GM12878 (cell line): ENCODE results near the gene RASA1. TPM values are rescaled to one million over a fixed set of nuclear protein-coding genes. Genes with fewer than 3 reads are reported as not detected.

Source experiments
- ATAC-seq: fragments of 200-7000 bp; cut with Tn5 transposase; 3 replicates; pipeline ENCODE4 v1.9.1; 2020; ENCODE audit warnings: mild to moderate bottlenecking, moderate library complexity
- BruUV-seq: library from RNA; stranded (reverse); fragments of 400-500 nt; replicated peaks from 2 replicates; lab custom pipeline; 2021; lab: Mats Ljungman, UMichigan
- CTCF ChIA-PET: fragments of 300-600 bp; sonication (Branson Sonifier 250); formaldehyde crosslinking; extraction: SDS; loops from one replicate; lab custom pipeline; 2021; ENCODE audit warnings: inconsistent platforms; lab: Yijun Ruan, JAX
- POLR2A ChIA-PET: fragments of 350-600 bp; formaldehyde crosslinking; extraction: SDS; loops from one replicate; lab custom pipeline; 2021; ENCODE audit warnings: inconsistent platforms; lab: Charles Lee
- RAD21 ChIA-PET: fragments of 300-600 bp; sonication (Branson Sonifier 250); formaldehyde crosslinking; loops from one replicate; lab custom pipeline; 2023; ENCODE audit warnings: antibody characterized with exemption; ENCODE audit not compliant: unreplicated experiment; lab: Charles Lee
- SMC1A ChIA-PET: fragments of 300-600 bp; sonication (Branson Sonifier 250); formaldehyde crosslinking; loops from one replicate; lab custom pipeline; 2023; ENCODE audit not compliant: unreplicated experiment, uncharacterized antibody; lab: Charles Lee
- DNase-seq: peaks from one replicate; pipeline ENCODE4 v3.0.0-alpha.2; 2011; ENCODE audit warnings: low read depth, low spot score
- FAIRE-seq: peaks from 3 replicates; lab custom pipeline; 2011; peaks lifted over from hg19 to GRCh38; lab: Jason Lieb, UNC
- H2AFZ ChIP-seq: 2 replicates; pipeline ENCODE4 v1.6.0; 2011; ENCODE audit warnings: low read depth, low read length, control low read depth; ENCODE audit not compliant: control insufficient read depth
- H3K27ac ChIP-seq: 2 replicates; pipeline ENCODE4 v1.5.1; 2011; ENCODE audit warnings: control low read depth; ENCODE audit not compliant: control insufficient read depth, insufficient read depth
- H3K27me3 ChIP-seq, 2 experiments: replicated peaks in 1 of 2; 2 replicates each; pipeline versions ENCODE4 v1.6.0 to v1.6.1; 2011; ENCODE audit warnings: low read length in 1 of 2; ENCODE audit not compliant: control insufficient read depth in 2 of 2, insufficient read depth in 2 of 2
- H3K36me3 ChIP-seq, 2 experiments: 2 replicates each; pipeline ENCODE4 v1.5.1; 2011; ENCODE audit warnings: low read length in 1 of 2; ENCODE audit not compliant: control insufficient read depth in 2 of 2, insufficient read depth in 2 of 2
- H3K4me1 ChIP-seq: 2 replicates; pipeline ENCODE4 v1.6.1; 2011; ENCODE audit warnings: mild to moderate bottlenecking, low read length, moderate library complexity, mixed read lengths; ENCODE audit not compliant: control insufficient read depth, insufficient read depth
- H3K4me2 ChIP-seq: 2 replicates; pipeline ENCODE4 v1.6.0; 2011; ENCODE audit warnings: control low read depth; ENCODE audit not compliant: control insufficient read depth, insufficient read depth
- H3K4me3 ChIP-seq: fragments of 200-600 bp; sonication (generic); 2 replicates; pipeline ENCODE4 v1.5.1; 2016
- H3K79me2 ChIP-seq: 2 replicates; pipeline ENCODE4 v1.6.0; 2011; ENCODE audit warnings: low read length; ENCODE audit not compliant: control insufficient read depth, insufficient read depth
- H3K9ac ChIP-seq: 2 replicates; pipeline ENCODE4 v1.8.0; 2011; ENCODE audit warnings: low read length, control low read depth, mixed read lengths; ENCODE audit not compliant: control insufficient read depth, insufficient read depth
- H3K9me3 ChIP-seq: replicated peaks from 3 replicates; pipeline ENCODE4 v1.5.1; 2011; ENCODE audit warnings: mild to moderate bottlenecking, low read length; ENCODE audit not compliant: control insufficient read depth, insufficient read depth
- H4K20me1 ChIP-seq: 2 replicates; pipeline ENCODE4 v1.6.0; 2011; ENCODE audit not compliant: control insufficient read depth, insufficient read depth
- CHD4 ChIP-seq: fragments of 200-600 bp; sonication (generic); IDR thresholded peaks from 2 replicates; pipeline ENCODE4 v1.6.1; 2016; ENCODE audit warnings: mild to moderate bottlenecking
- ETV6 ChIP-seq, 2 experiments: fragments of 450-650 bp in 1 of 2; IDR thresholded peaks in 1 of 2; conservative IDR thresholded peaks in 1 of 2; 2 replicates each; pipeline ENCODE4 v1.6.1; 2014; ENCODE audit warnings: antibody characterized with exemption in 1 of 2, borderline replicate concordance in 1 of 2, low read depth in 1 of 2, mild to moderate bottlenecking in 1 of 2, moderate library complexity in 1 of 2
- EZH2 ChIP-seq: IDR thresholded peaks from 2 replicates; pipeline ENCODE4 v1.6.1; 2012; ENCODE audit warnings: low read depth, mild to moderate bottlenecking, control low read depth, inconsistent platforms, low read length, borderline replicate concordance; ENCODE audit not compliant: control insufficient read depth
- PML ChIP-seq: IDR thresholded peaks from 2 replicates; pipeline ENCODE4 v1.6.1; 2012; ENCODE audit warnings: low read length, inconsistent platforms
- RB1 ChIP-seq: fragments of 450-650 bp; formaldehyde crosslinking; IDR thresholded peaks from 2 replicates; pipeline ENCODE4 v1.6.1; 2017; ENCODE audit warnings: mild to moderate bottlenecking, borderline replicate concordance
- RBBP5 ChIP-seq: fragments of 200-600 bp; sonication (generic); conservative IDR thresholded peaks from 2 replicates; pipeline ENCODE4 v1.6.1; 2016
- TCF3 ChIP-seq: IDR thresholded peaks from 2 replicates; pipeline ENCODE4 v1.6.1; 2012; ENCODE audit warnings: low read depth, mild to moderate bottlenecking, low read length, borderline replicate concordance; ENCODE audit not compliant: insufficient read depth
- ZNF622 ChIP-seq: fragments of 450-650 bp; IDR thresholded peaks from 2 replicates; pipeline ENCODE4 v1.6.1; 2017; ENCODE audit warnings: mild to moderate bottlenecking, inconsistent platforms
- WGBS: methylation state at CpG from one replicate; pipeline ENCODE4 v1.1.6; 2016; ENCODE audit warnings: low lambda C conversion rate; ENCODE audit not compliant: insufficient replicate concordance, insufficient coverage; ENCODE audit errors: missing lambda C conversion rate; 5-methylcytosine and 5-hydroxymethylcytosine counted together
- in situ Hi-C: fragments of 300-500 bp; cut with MboI; formaldehyde crosslinking; loops from 9 replicates; pipeline ENCODE4 v1.14.3; 2018; ENCODE audit warnings: mixed read lengths
- intact Hi-C: fragments of 100-400 bp; cut with micrococcal nuclease; formaldehyde crosslinking; loops from one replicate; pipeline ENCODE4 v1.14.2; 2022; ENCODE audit not compliant: unreplicated experiment
- polyA plus RNA-seq, 11 experiments: library from polyadenylated mRNA; depleted of rRNA in 4 of 11; unstranded in 6 of 11; stranded (reverse) in 5 of 11; fragments of >200 nt; fragmentation: Nextera tagmentation in 4 of 11; fragmentation: Illumina TruSeq in 1 of 11; extraction: Ambion mirVana in 4 of 11; extraction: Trizol in 1 of 11; gene quantifications; 1 replicate in 1 of 11; 2 replicates in 10 of 11; pipeline versions ENCODE4 v1.2.1 to v1.2.3, GENCODE V29; 2011 to 2016; ENCODE audit warnings: inconsistent platforms in 2 of 11, missing spikeins in 2 of 11, low read depth in 1 of 11
- total RNA-seq, 4 experiments: library from RNA; depleted of rRNA in 3 of 4; stranded (reverse); fragments of >200 nt in 3 of 4; fragmentation: Illumina TruSeq in 1 of 4; extraction: Trizol in 1 of 4; gene quantifications; 2 replicates each; pipeline versions ENCODE4 v1.2.1 to v1.2.3, GENCODE V29; 2013 to 2021
- TF ChIP-seq, protein P1 (sequence below): IDR thresholded peaks from 2 replicates; pipeline ENCODE4 v1.6.1; 2011; ENCODE audit warnings: low read depth, low read length, improper control_type of control experiment, borderline replicate concordance

Gene RASA1
- total and polyA plus RNA-seq, 10 of the 15 experiments (the other 5 are each of a cell fraction or from before 2014, with no cell fraction given): 7.8 to 72.3 (median 21.8) TPM

DNA sequence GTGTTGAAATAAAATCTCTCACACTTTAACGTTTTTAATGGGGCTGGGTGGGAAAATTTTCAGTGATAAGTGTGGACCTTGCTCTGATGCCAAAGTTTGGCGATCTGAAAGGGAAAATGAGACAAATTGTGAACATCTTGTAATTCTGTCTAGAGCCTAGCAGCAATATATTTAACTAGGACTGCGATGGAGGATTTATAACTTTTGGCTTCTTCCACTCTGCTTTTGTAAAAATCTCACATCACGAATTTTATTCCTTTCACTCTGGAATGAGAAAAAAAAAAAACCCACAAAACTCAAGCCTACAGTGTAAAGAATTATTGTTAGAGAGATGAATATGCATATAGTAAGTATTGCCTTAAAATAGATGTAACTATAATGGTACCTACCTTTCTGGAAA is 125.1 kb downstream of the RASA1 start (continued):
- TF ChIP-seq EZH2: no peak
- no peak for TF ChIP-seq ZNF622
- TF ChIP-seq ETV6 (conservative IDR thresholded peaks at IDR 0.05 in 1 of 2, IDR thresholded peaks at IDR 0.05 in 1 of 2; ENCODE audit: borderline replicate concordance in 1 of 2, low read depth in 1 of 2): no peak
- TF ChIP-seq RBBP5: no peak
- no peak for TF ChIP-seq CHD4
- no peak for TF ChIP-seq RB1

DNA sequence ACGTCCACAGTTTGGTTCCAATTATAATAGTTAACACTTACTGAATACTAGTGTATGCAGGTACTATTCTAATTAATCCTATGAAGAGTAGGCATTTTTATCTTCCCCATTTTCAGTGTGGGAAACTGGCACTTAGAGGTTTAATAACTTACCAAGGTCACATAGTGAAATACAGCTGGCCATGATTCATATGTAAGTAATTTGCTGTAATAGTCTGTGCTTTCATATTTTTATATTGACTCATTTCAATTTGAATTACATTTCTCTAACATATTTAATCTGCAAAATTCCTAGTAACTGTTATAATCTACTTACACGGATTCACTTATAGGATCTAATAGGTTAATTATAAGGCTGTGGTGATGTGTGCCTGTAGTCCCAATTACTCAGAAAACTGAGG is 125.6 kb downstream of the RASA1 start:
- 97% methylated on average over 2 of the region's 2 CpGs for WGBS
- H2AFZ ChIP-seq: no peak overlapping the region
- H3K9me3 ChIP-seq: no peaks in the 10 kb centered on the region
- SMC1A ChIA-PET: interaction anchor here (0.7 to 1.5 kb wide), 4 partner anchors 9 to 324 kb away, joined by 3 to 4 read pairs (median 3); no protein-coding TSS in a partner anchor
- H3K4me2 ChIP-seq: no peak overlapping the region
- no peak for DNase-seq
- H3K27me3 ChIP-seq: no peaks in the 10 kb centered on the region
- in situ Hi-C loops (no loop called here), intact Hi-C loops (no loop called here)
- ATAC-seq: no peak
- POLR2A ChIA-PET: interaction anchor here (1.9 kb wide), 2 partner anchors 21 to 323 kb away, joined by 6 to 7 read pairs; no protein-coding TSS in a partner anchor
- H3K9ac ChIP-seq: no peak overlapping the region
- no peak overlapping the region for H3K4me3 ChIP-seq
- FAIRE-seq: no peak
- H3K79me2 ChIP-seq: no peaks in the 10 kb centered on the region
- CTCF ChIA-PET: interaction anchor here (0.8 to 2.2 kb wide), 3 partner anchors 13 to 380 kb away, joined by 3 to 10 read pairs (median 5); no protein-coding TSS in a partner anchor
- TF ChIP-seq, protein P1, sequence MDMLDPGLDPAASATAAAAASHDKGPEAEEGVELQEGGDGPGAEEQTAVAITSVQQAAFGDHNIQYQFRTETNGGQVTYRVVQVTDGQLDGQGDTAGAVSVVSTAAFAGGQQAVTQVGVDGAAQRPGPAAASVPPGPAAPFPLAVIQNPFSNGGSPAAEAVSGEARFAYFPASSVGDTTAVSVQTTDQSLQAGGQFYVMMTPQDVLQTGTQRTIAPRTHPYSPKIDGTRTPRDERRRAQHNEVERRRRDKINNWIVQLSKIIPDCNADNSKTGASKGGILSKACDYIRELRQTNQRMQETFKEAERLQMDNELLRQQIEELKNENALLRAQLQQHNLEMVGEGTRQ: no peak
- TF ChIP-seq TCF3 (no peak), PML (0 out of 2 replicates have a peak, but pooled peaks have one; percentile 11)
- BruUV-seq: no TSS peak
- no peaks in the 10 kb centered on the region for H3K4me1 ChIP-seq
- H3K27ac ChIP-seq: no peak overlapping the region
- peaks cover 2 to 37% of the 10 kb centered on the region in 2 experiments for H3K36me3 ChIP-seq
- H4K20me1 ChIP-seq: no peaks in the 10 kb centered on the region
- RAD21 ChIA-PET: interaction anchor here (0.5 to 1.0 kb wide), 2 partner anchors 135 to 407 kb away, joined by 3 to 5 read pairs; no protein-coding TSS in a partner anchor
